GM21576 (cell line): ENCODE measurements around the gene MEIS1.

ENCODE experiments used
- ATAC-seq: cut with Tn5 transposase; IDR thresholded peaks from one replicate; pipeline ENCODE4 v1.9.1; 2021; ENCODE audit warnings: mild to moderate bottlenecking, moderate library complexity; ENCODE audit not compliant: unreplicated experiment

Gene MEIS1

GRCh38 chr2:66578054-66578686 lies 143.2 kb downstream of the MEIS1 start:
- ATAC-seq, result no peak

GRCh38 chr2:66578687-66579106 lies 143.8 kb downstream of the MEIS1 start:
- no peak for ATAC-seq

- no peak for ATAC-seq
Measured at GRCh38 chr2:66579186-66580126, 144.5 kb downstream of the MEIS1 start.

- no peak for ATAC-seq
Measured at GRCh38 chr2:66580166-66581049, 145.5 kb downstream of the MEIS1 start.

GRCh38 chr2:66581339-66582103 lies 146.6 kb downstream of the MEIS1 start:
- no peak for ATAC-seq

GRCh38 chr2:66582104-66582986 lies 147.4 kb downstream of the MEIS1 start:
- ATAC-seq, result no peak

GRCh38 chr2:66582987-66583880 lies 148.3 kb downstream of the MEIS1 start:
- ATAC-seq, result no peak

GRCh38 chr2:66583881-66584280 lies 149.0 kb downstream of the MEIS1 start:
- ATAC-seq, result no peak

GRCh38 chr2:66585587-66585986 lies 150.7 kb downstream of the MEIS1 start:
- no peak for ATAC-seq

- ATAC-seq, result no peak
Measured at GRCh38 chr2:66587216-66587615, 152.3 kb downstream of the MEIS1 start.

- no peak for ATAC-seq
Measured at GRCh38 chr2:66594001-66594400, 159.1 kb downstream of the MEIS1 start.

- no peak for ATAC-seq
Measured at GRCh38 chr2:66595556-66595955, 160.6 kb downstream of the MEIS1 start.

- ATAC-seq, result no peak
Measured at GRCh38 chr2:66596256-66596655, 161.3 kb downstream of the MEIS1 start.

GRCh38 chr2:66601624-66602023 lies 166.7 kb downstream of the MEIS1 start:
- ATAC-seq, result no peak

- ATAC-seq, result no peak
Measured at GRCh38 chr2:66602341-66602740, 167.4 kb downstream of the MEIS1 start.

GRCh38 chr2:66604326-66604725 lies 169.4 kb downstream of the MEIS1 start:
- no peak for ATAC-seq

GRCh38 chr2:66604976-66605375 lies 170.1 kb downstream of the MEIS1 start:
- no peak for ATAC-seq

GRCh38 chr2:66607152-66607551 lies 172.2 kb downstream of the MEIS1 start:
- ATAC-seq, result no peak
